CD4-positive, alpha-beta T cell treated with Interleukin-12 subunit alpha and Interleukin-12 subunit beta, for 1 hour (primary cell): ENCODE measurements around the gene DENND11.

ENCODE experiments used
- DNase-seq: peaks from one replicate; pipeline ENCODE4 v3.0.0-alpha.2; 2020

DENND11 gene

GRCh38 chr7:141676618-141677017 lies 25.3 kb downstream of the DENND11 start:
- DNase-seq = no peak

DNA sequence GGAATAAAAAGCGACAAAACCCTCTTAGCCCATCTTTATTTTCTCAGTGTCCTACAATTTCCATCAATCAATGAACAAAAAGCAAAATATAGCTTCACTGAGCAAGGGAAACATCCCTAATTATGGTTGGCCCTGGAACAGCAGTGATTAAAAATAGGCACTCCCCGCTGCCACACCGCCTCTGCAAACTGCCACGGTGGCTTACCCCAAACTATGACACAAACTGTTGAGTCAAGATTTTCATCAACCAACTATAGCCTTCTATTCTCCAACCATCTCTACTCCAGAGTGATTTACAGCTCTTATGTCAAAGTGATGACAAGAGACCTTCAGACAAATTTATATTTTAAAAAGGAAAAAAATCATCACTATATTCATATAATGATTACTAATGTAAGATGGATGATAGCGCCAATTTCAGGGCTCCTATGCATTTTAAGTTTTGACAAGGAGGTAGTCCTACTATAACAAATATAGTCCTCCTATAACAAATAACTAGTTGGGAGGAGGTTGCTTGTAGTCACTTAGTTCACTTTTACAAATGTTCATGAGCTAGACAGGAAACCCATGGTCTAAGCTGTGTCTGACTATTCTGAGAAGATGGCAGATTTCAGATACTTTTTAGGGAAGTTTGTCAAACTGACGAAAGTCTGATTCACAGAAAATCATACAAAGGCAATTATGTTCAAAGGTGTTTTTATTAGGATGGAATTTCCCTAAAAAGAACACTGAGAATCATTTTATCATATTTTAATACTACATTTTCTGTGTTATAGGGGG lies 26.3 kb downstream of the DENND11 start:
- no peak for DNase-seq

DNA sequence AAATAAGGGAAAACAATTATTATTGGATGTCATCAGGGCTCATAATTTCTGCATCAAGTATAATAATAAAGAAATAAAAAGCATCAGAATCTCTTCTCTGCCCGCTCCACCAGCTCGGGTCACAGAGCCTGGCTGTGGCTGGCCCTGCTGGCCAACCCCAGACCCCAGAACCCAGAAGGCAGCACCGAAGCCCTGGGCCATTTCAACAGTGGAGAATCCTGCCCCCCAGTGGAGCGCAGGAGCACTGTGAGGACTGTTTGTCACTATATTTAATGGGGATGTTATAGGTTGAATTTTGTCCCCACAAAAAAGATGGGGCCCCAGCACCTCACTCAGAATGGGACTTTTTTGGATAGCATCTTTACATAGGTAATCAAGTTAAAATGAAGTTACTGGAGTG lies 27.3 kb downstream of the DENND11 start:
- no peak for DNase-seq

DNA sequence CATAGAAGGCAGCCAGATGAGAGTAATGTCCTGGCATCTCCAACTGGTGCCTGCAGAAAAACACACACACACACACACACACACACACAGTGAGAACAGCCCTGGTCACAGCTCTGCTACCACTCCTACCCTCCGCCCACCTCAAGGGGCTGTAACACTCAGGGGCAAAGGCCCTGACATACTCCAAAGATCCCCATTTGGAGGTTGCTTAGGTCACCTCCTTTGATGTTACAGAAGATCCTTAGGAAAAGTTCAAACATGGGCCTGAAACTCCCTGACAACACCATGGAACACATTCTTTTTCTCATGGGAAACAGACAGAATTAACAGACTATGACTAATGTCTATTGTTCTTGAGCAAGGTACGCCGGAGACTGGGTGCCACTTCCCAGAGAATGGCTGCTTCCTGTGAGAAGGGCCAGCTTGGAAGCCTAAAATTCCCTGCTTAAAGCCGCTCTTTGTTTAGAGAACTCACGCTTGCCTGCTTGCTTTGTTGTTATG lies 27.7 kb downstream of the DENND11 start:
- DNase-seq = no peak

DNA sequence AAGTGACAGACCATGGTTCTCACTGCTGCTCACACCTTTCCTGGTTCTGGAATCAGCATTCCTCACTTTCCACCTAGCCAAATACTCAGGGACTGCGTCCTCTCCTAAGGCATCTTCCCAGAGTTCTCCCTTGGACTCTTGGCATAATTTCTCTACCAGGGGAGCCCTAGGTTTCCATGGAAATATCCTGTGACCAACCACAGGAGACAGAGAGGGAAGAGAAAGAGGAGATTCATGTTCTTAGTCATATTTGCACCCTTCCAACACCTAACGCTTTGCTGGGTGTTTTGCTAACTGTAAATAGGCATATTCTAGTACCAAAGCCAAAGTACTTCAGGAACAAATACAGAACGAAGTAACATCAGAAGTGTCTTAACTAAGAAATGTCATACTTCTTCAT lies 28.6 kb downstream of the DENND11 start:
- DNase-seq = no peak

- no peak for DNase-seq
Observed at GRCh38 chr7:141671705-141672496, 30.1 kb downstream of the DENND11 start.

DNA sequence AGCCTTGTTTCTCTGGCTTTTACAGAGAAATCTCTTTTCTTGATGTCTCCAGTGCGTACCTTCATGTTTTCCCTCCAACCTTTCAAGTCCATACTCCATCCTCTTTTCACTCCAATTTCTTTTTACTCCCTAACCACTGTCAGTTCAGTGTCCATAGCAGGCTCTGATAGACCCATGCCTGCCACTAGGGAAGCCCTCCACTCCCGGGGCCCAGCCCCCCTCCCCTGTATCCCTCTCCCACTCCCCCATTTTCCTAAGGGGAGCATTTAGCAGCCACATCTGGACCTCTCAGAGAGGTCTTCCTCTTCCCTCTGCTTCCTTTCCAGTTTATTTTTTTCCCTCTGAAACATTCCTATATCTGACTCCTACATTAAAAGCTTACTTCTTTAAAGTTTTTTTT lies 33.1 kb downstream of the DENND11 start:
- no peak for DNase-seq

DNA sequence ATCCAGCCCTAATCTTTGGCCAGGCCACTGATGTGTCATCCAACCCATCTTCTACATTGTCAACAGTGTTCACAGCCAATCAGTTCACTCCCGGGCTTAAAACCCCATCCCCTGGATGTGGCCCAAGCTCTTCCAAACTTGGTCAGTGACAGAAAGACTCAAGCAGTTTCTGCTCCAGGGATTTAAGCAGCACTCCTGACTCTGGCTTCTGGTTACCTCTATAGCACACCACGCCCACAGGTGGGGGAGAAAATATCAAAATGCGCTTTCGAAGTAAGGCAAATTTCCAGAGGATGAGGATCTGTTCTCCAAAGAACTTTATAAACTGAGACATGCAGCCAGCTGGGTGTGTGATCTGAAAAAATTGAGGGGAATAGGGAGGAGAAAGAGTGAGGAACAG lies 35.9 kb downstream of the DENND11 start:
- no peak for DNase-seq

DNA sequence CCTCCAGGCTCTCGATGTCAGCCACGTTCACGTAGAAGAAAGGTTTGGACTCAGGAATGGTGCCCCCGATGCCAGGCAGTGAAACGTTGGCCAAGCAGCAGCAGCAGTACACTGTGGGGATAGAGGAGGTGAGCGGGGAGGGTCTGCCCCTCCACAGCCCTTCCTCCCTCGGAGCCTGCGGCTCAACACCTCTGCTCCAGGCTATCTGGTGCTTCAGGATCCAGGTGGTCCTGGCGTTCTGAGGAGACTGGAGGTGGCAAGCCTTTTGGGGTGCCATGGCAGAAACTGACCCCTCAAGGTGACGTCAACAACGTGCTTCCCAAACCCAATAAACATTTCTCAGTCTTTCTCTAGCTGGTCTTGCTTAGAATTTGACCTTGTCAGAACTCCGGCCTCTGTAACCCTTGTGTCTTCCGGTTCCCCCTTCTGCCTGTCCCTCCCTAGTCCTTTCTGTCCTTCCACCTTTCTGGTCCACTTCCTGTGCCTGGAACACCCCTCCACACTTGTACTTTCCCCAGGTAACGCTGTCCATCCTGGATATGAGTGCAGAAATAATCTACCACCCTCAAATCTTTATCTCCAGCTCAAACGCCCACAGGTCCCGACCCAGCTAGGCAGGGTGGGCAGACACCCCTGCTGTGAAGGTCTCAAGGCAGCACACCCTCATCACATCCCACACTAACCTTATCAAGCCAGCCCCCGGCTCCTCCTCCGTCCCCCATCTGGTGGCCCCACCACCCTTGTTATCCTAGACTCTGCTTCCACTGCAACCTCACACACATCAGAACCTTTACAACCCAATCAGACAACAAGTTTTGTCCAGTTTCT lies 36.5 kb downstream of the DENND11 start:
- no peak for DNase-seq

DNA sequence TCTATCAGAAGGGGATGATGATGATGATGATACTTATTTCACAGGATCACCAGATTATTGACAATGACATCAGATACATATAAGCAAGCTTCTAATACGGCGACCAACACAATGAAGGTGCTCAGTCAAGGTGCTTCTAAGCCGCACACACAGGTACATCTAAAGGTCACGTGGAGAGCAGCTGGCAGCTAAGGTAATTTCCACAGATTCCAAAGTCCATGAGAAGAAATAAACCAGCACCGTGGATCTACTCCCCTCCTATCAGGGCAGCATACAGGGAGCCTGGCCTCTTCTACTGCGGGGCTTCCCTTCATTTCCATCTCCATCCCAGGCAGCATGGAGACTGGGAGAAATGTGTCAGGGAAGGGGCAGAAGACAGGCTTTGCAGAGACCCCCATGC lies 37.5 kb downstream of the DENND11 start:
- no peak for DNase-seq

DNA sequence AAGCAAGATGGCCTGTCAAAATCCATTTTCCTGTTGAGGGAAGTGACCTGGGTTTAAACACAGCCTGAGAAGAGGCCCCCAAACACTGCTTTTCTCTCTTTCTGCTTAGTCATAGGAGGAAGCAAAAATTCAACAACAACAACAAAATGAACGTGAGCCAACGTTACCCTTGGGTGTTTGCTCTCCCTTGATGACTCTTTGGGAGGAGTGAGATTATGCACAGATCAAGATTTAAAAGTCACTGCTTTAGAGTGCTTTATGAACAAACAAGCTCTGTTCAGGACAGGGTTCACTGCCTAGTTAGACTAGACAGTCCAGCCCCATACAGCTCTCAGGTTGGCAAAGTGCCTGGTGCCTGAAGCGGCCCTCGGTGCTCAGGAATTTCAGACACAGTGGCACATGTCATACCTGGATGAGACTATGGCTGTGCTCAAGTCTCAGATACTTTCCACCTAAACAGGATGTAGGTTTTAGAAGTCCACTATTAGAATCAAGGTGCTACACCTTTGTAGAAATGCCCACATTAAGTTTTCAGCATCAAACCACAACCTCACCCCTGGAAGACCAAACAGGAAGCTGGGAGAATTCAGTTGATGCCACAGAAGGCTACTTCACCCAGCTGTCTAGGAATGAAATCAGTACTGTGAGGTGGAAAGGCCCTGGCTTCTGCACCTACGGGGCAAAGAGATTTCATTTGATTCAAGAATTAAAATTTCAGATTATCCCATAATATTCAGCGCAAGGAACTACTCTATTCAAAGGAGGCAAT lies 38.7 kb downstream of the DENND11 start:
- no peak for DNase-seq

- DNase-seq = no peak
Observed at GRCh38 chr7:141660259-141660658, 41.7 kb downstream of the DENND11 start.

DNA sequence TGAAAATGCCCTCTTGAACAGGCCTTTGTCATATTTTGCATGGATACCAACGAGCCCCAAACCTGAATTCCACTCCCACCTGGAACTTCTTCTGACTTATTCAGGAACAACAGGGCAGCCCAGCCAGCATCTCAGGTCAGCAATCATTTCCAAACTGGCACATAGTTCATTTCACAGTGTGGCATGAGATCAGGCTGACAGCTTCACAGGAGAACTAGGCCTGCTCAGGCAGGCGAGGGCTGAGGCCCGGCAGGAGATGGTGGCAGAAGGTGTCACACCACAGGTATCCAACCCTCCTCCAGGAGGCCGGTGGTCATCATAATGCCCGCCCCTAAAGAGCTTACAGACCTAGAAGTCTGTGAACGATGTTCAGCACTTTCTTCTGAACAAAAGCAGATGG lies 42.5 kb downstream of the DENND11 start:
- DNase-seq = no peak

DNA sequence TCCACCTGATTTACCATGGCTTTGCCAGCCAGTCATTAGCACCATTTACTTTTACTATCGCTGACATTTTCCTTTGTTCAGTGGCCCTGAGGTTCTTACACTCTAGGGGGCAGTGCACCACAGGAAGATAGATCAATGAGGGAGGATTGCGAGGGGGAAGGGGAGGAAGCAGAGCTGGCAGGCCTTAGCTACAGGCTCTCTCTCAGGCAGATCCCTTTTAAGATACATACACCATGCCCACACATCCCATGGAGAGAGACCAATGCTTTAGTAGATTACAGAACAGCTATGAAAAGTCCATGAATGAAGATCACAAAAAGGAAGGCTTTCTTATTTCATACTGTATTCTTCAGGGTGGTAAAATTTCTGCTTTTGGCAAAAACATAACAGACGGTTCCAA lies 47.4 kb downstream of the DENND11 start:
- peak; percentile 72 for DNase-seq

DNA sequence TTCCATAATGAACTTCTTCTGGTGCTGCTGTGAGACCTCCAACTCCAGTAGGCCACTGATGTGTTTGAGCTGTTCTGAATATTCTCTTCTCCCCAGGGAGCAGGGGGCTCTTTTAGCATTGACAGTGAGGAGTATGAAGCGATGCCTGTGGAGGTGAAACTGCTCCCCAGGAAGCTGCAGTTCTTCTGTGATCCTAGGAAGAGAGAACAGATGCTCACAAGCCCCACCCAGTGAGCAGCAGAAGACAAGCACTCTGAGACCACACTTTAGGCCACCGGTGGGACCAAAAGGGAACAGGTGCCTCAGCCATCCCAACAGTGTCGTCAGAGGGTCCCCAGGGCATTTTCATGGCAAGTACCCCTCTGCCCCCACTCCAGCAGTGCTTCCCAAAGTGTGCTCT lies 49.3 kb downstream of the DENND11 start:
- no peak for DNase-seq
